Measurements from ENCODE around the gene CEACAM19. TPM values are rescaled to one million over a fixed set of nuclear protein-coding genes. Genes with fewer than 3 reads are reported as not detected.

Gene CEACAM19
- total RNA-seq, 2 experiments from 2014 or later: 0.17 to 0.27 TPM

- Mint-ChIP-seq H3K9me3 (no peaks in the 10 kb centered on the region), H3K4me1 (ENCODE audit: low read depth) (no peaks in the 10 kb centered on the region), H3K36me3 (ENCODE audit: low read depth) (peaks cover 7% of the 10 kb centered on the region), H3K27me3 (ENCODE audit: low read depth) (peaks cover 3% of the 10 kb centered on the region), H3K27ac (no peak overlapping the region), H3K4me3 (no peak overlapping the region)
- CTCF ChIA-PET: interaction anchor here (0.6 to 1.8 kb wide), 5 partner anchors 8 to 915 kb away, joined by 3 to 6 read pairs (median 4); no protein-coding TSS in a partner anchor
- intact Hi-C loops (cut with micrococcal nuclease): no loop called here
- DNase-seq: no peak
Observed at GRCh38 chr19:44648631-44649251, 22.5 kb upstream of the CEACAM19 start.

- Mint-ChIP-seq H3K27ac (no peak overlapping the region), H3K4me1 (ENCODE audit: low read depth) (peaks cover 4% of the 10 kb centered on the region), H3K9me3 (no peaks in the 10 kb centered on the region), H3K27me3 (ENCODE audit: low read depth) (no peaks in the 10 kb centered on the region), H3K36me3 (ENCODE audit: low read depth) (peaks cover 10% of the 10 kb centered on the region), H3K4me3 (no peak overlapping the region)
- CTCF ChIA-PET: interaction anchor here (1.8 kb wide), 1 partner anchor 8 kb away, joined by 6 read pairs; no protein-coding TSS in a partner anchor
- intact Hi-C loops (cut with micrococcal nuclease): loop anchor here (10.0 kb wide), 1 partner anchor 195 kb away; the partner anchor contains the start of gene NECTIN2
- DNase-seq: no peak
Observed at GRCh38 chr19:44649578-44650145, 21.6 kb upstream of the CEACAM19 start.

GRCh38 chr19:44653343-44653742, 17.9 kb upstream of the CEACAM19 start:
- no peak for DNase-seq
- Mint-ChIP-seq H3K4me3 (no peak overlapping the region), H3K27ac (no peak overlapping the region), H3K9me3 (no peaks in the 10 kb centered on the region), H3K36me3 (ENCODE audit: low read depth) (peaks cover 10% of the 10 kb centered on the region), H3K4me1 (ENCODE audit: low read depth) (peaks cover 7% of the 10 kb centered on the region), H3K27me3 (ENCODE audit: low read depth) (peaks cover 2% of the 10 kb centered on the region)
- intact Hi-C loops (cut with micrococcal nuclease): loop anchor here (10.0 kb wide), 1 partner anchor 191 kb away; the partner anchor contains the start of gene NECTIN2
- CTCF ChIA-PET: interaction anchor here (0.8 to 2.5 kb wide), 6 partner anchors 117 to 1157 kb away, joined by 3 to 14 read pairs (median 4); no protein-coding TSS in a partner anchor

GRCh38 chr19:44653977-44654774, 17.1 kb upstream of the CEACAM19 start:
- Mint-ChIP-seq H3K4me3 (no peak overlapping the region), H3K27ac (no peak overlapping the region), H3K27me3 (ENCODE audit: low read depth) (peaks cover 2% of the 10 kb centered on the region), H3K4me1 (ENCODE audit: low read depth) (peaks cover 7% of the 10 kb centered on the region), H3K9me3 (no peaks in the 10 kb centered on the region), H3K36me3 (ENCODE audit: low read depth) (peaks cover 12% of the 10 kb centered on the region)
- peak; percentile 91 for DNase-seq
- CTCF ChIA-PET: interaction anchor here (0.6 to 4.9 kb wide), 22 partner anchors 10 to 1158 kb away, joined by 3 to 33 read pairs (median 3); no protein-coding TSS in a partner anchor
- intact Hi-C loops (cut with micrococcal nuclease): loop anchor here (1.0 to 10.0 kb wide), 4 partner anchors 38 to 191 kb away; partner anchors contain the start of gene NECTIN2

- H3K36me3 Mint-ChIP-seq (ENCODE audit: low read depth): peaks cover 6% of the 10 kb centered on the region
Observed at GRCh38 chr19:44657211-44657921, 13.9 kb upstream of the CEACAM19 start.

GRCh38 chr19:44658069-44658733, 13.1 kb upstream of the CEACAM19 start:
- DNase-seq: no peak
- H3K4me1 Mint-ChIP-seq (ENCODE audit: low read depth): peaks cover 7% of the 10 kb centered on the region
- CTCF ChIA-PET: interaction anchor here (0.8 to 4.9 kb wide), 8 partner anchors 10 to 87 kb away, joined by 3 to 33 read pairs (median 6); no protein-coding TSS in a partner anchor
- H3K27me3 Mint-ChIP-seq (ENCODE audit: low read depth): peaks cover 2% of the 10 kb centered on the region
- H3K4me3 Mint-ChIP-seq: no peak overlapping the region
- no peak overlapping the region for H3K27ac Mint-ChIP-seq
- peaks cover 6% of the 10 kb centered on the region for H3K36me3 Mint-ChIP-seq (ENCODE audit: low read depth)
- no peaks in the 10 kb centered on the region for H3K9me3 Mint-ChIP-seq
- intact Hi-C loops (cut with micrococcal nuclease): loop anchor here (10.0 kb wide), 1 partner anchor 187 kb away; the partner anchor contains the start of gene NECTIN2

More at GRCh38 chr19:44657211-44657921, 13.9 kb upstream of the CEACAM19 start:
- H3K4me1 Mint-ChIP-seq (ENCODE audit: low read depth): peaks cover 7% of the 10 kb centered on the region
- no peak overlapping the region for H3K27ac Mint-ChIP-seq
- intact Hi-C loops (cut with micrococcal nuclease): loop anchor here (1.0 to 10.0 kb wide), 3 partner anchors 80 to 187 kb away; partner anchors contain the start of gene NECTIN2
- no peak overlapping the region for H3K4me3 Mint-ChIP-seq
- peaks cover 2% of the 10 kb centered on the region for H3K27me3 Mint-ChIP-seq (ENCODE audit: low read depth)
- H3K9me3 Mint-ChIP-seq: no peaks in the 10 kb centered on the region
- CTCF ChIA-PET: interaction anchor here (0.5 to 4.9 kb wide), 18 partner anchors 9 to 230 kb away, joined by 3 to 33 read pairs (median 3); partner anchors contain the start of genes IGSF23 and PVR
- peak; percentile 79 for DNase-seq

GRCh38 chr19:44660081-44660480, 11.2 kb upstream of the CEACAM19 start:
- Mint-ChIP-seq H3K36me3 (ENCODE audit: low read depth) (peaks cover 2% of the 10 kb centered on the region), H3K27me3 (ENCODE audit: low read depth) (peaks cover 2% of the 10 kb centered on the region), H3K4me1 (ENCODE audit: low read depth) (peaks cover 3% of the 10 kb centered on the region), H3K9me3 (no peaks in the 10 kb centered on the region), H3K4me3 (no peak overlapping the region), H3K27ac (no peak overlapping the region)
- intact Hi-C loops (cut with micrococcal nuclease): no loop called here
- no peak for DNase-seq
- CTCF ChIA-PET: interaction anchor here (0.6 to 1.7 kb wide), 4 partner anchors 26 to 89 kb away, joined by 3 to 9 read pairs (median 4); no protein-coding TSS in a partner anchor

GRCh38 chr19:44661205-44661604, 10.1 kb upstream of the CEACAM19 start:
- intact Hi-C loops (cut with micrococcal nuclease): no loop called here
- Mint-ChIP-seq H3K36me3 (ENCODE audit: low read depth) (peaks cover 3% of the 10 kb centered on the region), H3K4me1 (ENCODE audit: low read depth) (peaks cover 3% of the 10 kb centered on the region), H3K9me3 (no peaks in the 10 kb centered on the region), H3K27me3 (ENCODE audit: low read depth) (peaks cover 2% of the 10 kb centered on the region), H3K27ac (no peak overlapping the region), H3K4me3 (no peak overlapping the region)
- DNase-seq: no peak
- CTCF ChIA-PET: no interaction called here

- peaks cover 3% of the 10 kb centered on the region for H3K36me3 Mint-ChIP-seq (ENCODE audit: low read depth)
- no peak overlapping the region for H3K27ac Mint-ChIP-seq
- H3K27me3 Mint-ChIP-seq (ENCODE audit: low read depth): peaks cover 2% of the 10 kb centered on the region
- CTCF ChIA-PET: interaction anchor here (0.9 to 1.5 kb wide), 2 partner anchors 62 to 109 kb away, joined by 3 to 4 read pairs; no protein-coding TSS in a partner anchor
- intact Hi-C loops (cut with micrococcal nuclease): no loop called here
- no peak overlapping the region for H3K4me3 Mint-ChIP-seq
- no peaks in the 10 kb centered on the region for H3K9me3 Mint-ChIP-seq
- DNase-seq: no peak
- peaks cover 3% of the 10 kb centered on the region for H3K4me1 Mint-ChIP-seq (ENCODE audit: low read depth)
Observed at GRCh38 chr19:44661904-44662303, 9.4 kb upstream of the CEACAM19 start.

- intact Hi-C loops (cut with micrococcal nuclease): no loop called here
- CTCF ChIA-PET: interaction anchor here (1.1 to 1.5 kb wide), 4 partner anchors 61 to 108 kb away, joined by 3 to 8 read pairs (median 5); no protein-coding TSS in a partner anchor
- no peak for DNase-seq
- no peak overlapping the region for H3K27ac Mint-ChIP-seq
- H3K4me1 Mint-ChIP-seq (ENCODE audit: low read depth): no peaks in the 10 kb centered on the region
- H3K9me3 Mint-ChIP-seq: no peaks in the 10 kb centered on the region
- H3K27me3 Mint-ChIP-seq (ENCODE audit: low read depth): no peaks in the 10 kb centered on the region
- H3K4me3 Mint-ChIP-seq: no peak overlapping the region
- peaks cover 3% of the 10 kb centered on the region for H3K36me3 Mint-ChIP-seq (ENCODE audit: low read depth)
Observed at GRCh38 chr19:44662691-44663385, 8.4 kb upstream of the CEACAM19 start.
